Right lobe of liver (tissue), 6 donors: ENCODE measurements around the gene OMA1. TPM values are rescaled to one million over a fixed set of nuclear protein-coding genes. Genes with fewer than 3 reads are reported as not detected.

Experiments used
- ATAC-seq, 4 donors: fragments of 200-7000 bp; cut with Tn5 transposase; one replicate each; pipeline ENCODE4 v1.9.1; 2020; ENCODE audit warnings: mild to moderate bottlenecking in 4 of 4, moderate library complexity in 4 of 4
- DNase-seq, 3 donors: peaks; one replicate each; pipeline ENCODE4 v3.0.0-alpha.2; 2020
- H3K27ac ChIP-seq, 3 donors: fragments of 200-600 bp; one replicate each; pipeline ENCODE4 v1.8.0; 2022
- H3K27me3 ChIP-seq, 2 donors: fragments of 200-600 bp; one replicate each; pipeline ENCODE4 v1.8.0; 2022
- H3K36me3 ChIP-seq, 4 donors: fragments of 200-600 bp; sonication (generic) in 1 of 4; one replicate each; pipeline versions ENCODE4 v1.5.1 to v1.8.0; 2017 to 2022; ENCODE audit warnings: control low read depth in 1 of 4
- H3K4me1 ChIP-seq, 4 donors: fragments of 200-600 bp; sonication (generic) in 1 of 4; one replicate each; pipeline versions ENCODE4 v1.5.1 to v1.8.0; 2017 to 2022; ENCODE audit warnings: control low read depth in 1 of 4
- H3K4me3 ChIP-seq, 3 donors: fragments of 200-600 bp; one replicate each; pipeline ENCODE4 v1.8.0; 2022
- H3K9me3 ChIP-seq, 4 donors: fragments of 200-600 bp; sonication (generic) in 1 of 4; one replicate each; pipeline versions ENCODE4 v1.5.1 to v1.8.0; 2017 to 2022; ENCODE audit warnings: control low read depth in 1 of 4
- CTCF ChIP-seq, 4 donors: fragments of 200-600 bp in 3 of 4; fragments of 450-650 bp in 1 of 4; IDR thresholded peaks; one replicate each; pipeline versions ENCODE4 v1.5.1 to v1.8.0; 2016 to 2022; ENCODE audit warnings: antibody characterized with exemption in 4 of 4, mild to moderate bottlenecking in 2 of 4
- POLR2A ChIP-seq: fragments of 450-650 bp; IDR thresholded peaks from one replicate; pipeline ENCODE4 v1.6.1; 2017; ENCODE audit warnings: antibody characterized with exemption, mild to moderate bottlenecking
- WGBS: methylation state at CpG from one replicate; pipeline ENCODE4 v1.1.6; 2018; ENCODE audit warnings: low coverage, low lambda C conversion rate; ENCODE audit not compliant: insufficient coverage; ENCODE audit errors: missing lambda C conversion rate; 5-methylcytosine and 5-hydroxymethylcytosine counted together
- intact Hi-C, 2 donors: fragments of 100-400 bp; cut with DNase I; formaldehyde crosslinking; loops; one replicate each; pipeline versions ENCODE4 v1.11.2 to v1.14.1; 2022
- total RNA-seq, 6 experiments: library from RNA; depleted of rRNA in 2 of 6; stranded (reverse); fragments of >200 nt in 2 of 6; fragmentation: NEBNext Ultra II Directional in 3 of 6; extraction: Animal tissue kit (Norgen Biotek cat#: 25700) in 3 of 6; gene quantifications; one replicate each; pipeline versions ENCODE4 v1.1.0 to v1.2.4, GENCODE V29; 2016 to 2023
- donor health status: DM: no; HTN: yes; CAD: no.
- donor health status: DM: no; HTN: no; CAD: no.
- donor health status: DM: no; HTN: no; CAD: no.
- donor health status: DM: no; HTN: yes; CAD: no.
- donor health status: DM: no; HTN: yes; CAD: no.

Gene OMA1
- total RNA-seq, 6 experiments from 2014 or later = 16.1 to 29.0 (median 18.9) TPM

- H3K4me1 ChIP-seq = no peaks in the 10 kb centered on the region
- no peak overlapping the region for H3K4me3 ChIP-seq
- 60% methylated on average over 1 of the region's 3 CpGs for WGBS
- ATAC-seq (no peak), DNase-seq (no peak)
- H3K27ac ChIP-seq = no peak overlapping the region
- TF ChIP-seq CTCF (IDR thresholded peaks at IDR 0.05) (no peak), POLR2A (no peak)
- intact Hi-C loops = no loop called here
- peaks cover 0 to 3% (median 0%) of the 10 kb centered on the region in 4 donors for H3K36me3 ChIP-seq
- H3K27me3 ChIP-seq = no peaks in the 10 kb centered on the region
- peaks cover 0 to 3% (median 0%) of the 10 kb centered on the region in 4 donors for H3K9me3 ChIP-seq
These were observed 37.9 kb downstream of the OMA1 start for GRCh38 chr1:58508629-58509028.

- H3K9me3 ChIP-seq = peaks cover 0 to 3% (median 0%) of the 10 kb centered on the region in 4 donors
- WGBS = 72% methylated on average over 4 of the region's 4 CpGs
- DNase-seq (no peak), ATAC-seq (no peak)
- H3K27ac ChIP-seq = no peak overlapping the region
- no peaks in the 10 kb centered on the region for H3K4me1 ChIP-seq
- TF ChIP-seq POLR2A (no peak), CTCF (IDR thresholded peaks at IDR 0.05) (no peak)
- peaks cover 0 to 3% (median 0%) of the 10 kb centered on the region in 4 donors for H3K36me3 ChIP-seq
- H3K27me3 ChIP-seq = no peaks in the 10 kb centered on the region
- no peak overlapping the region for H3K4me3 ChIP-seq
- intact Hi-C loops = no loop called here
These were observed 41.2 kb downstream of the OMA1 start for GRCh38 chr1:58505286-58505685.

- Histone ChIP-seq H3K4me1 (no peaks in the 10 kb centered on the region), H3K36me3 (no peaks in the 10 kb centered on the region), H3K27ac (no peak overlapping the region), H3K27me3 (no peaks in the 10 kb centered on the region), H3K9me3 (peaks cover 0 to 3% (median 0%) of the 10 kb centered on the region in 4 donors), H3K4me3 (no peak overlapping the region)
- no peak for DNase-seq
- no peak for ATAC-seq
- intact Hi-C loops = no loop called here
- TF ChIP-seq POLR2A = no peak
- no peak for TF ChIP-seq CTCF (IDR thresholded peaks at IDR 0.05)
These were observed 44.0 kb downstream of the OMA1 start for GRCh38 chr1:58502519-58502918.

GRCh38 chr1:58500043-58500442 is 46.5 kb downstream of the OMA1 start:
- no peaks in the 10 kb centered on the region for H3K36me3 ChIP-seq

More at GRCh38 chr1:58500043-58500442, 46.5 kb downstream of the OMA1 start:
- ATAC-seq = no peak
- Histone ChIP-seq H3K27me3 (no peaks in the 10 kb centered on the region), H3K4me1 (no peaks in the 10 kb centered on the region), H3K4me3 (no peak overlapping the region), H3K9me3 (no peaks in the 10 kb centered on the region), H3K27ac (no peak overlapping the region)
- 67% methylated on average over 1 of the region's 1 CpG for WGBS
- intact Hi-C loops = no loop called here
- no peak for DNase-seq
- no peak for TF ChIP-seq CTCF (IDR thresholded peaks at IDR 0.05)
- TF ChIP-seq POLR2A = no peak
